Natural killer cell (primary cell): ENCODE results near the gene HAGHL. TPM values are rescaled to one million over a fixed set of nuclear protein-coding genes. Genes with fewer than 3 reads are reported as not detected.
"Not testable (repeated sequence)": the region's sequence is repeated elsewhere in the genome, so short reads cannot be mapped to it uniquely, and the experiment has no call there.

Experiments
- ATAC-seq, 3 donors: fragments of 150-1000 bp in 2 of 3; fragments of 200-7000 bp in 1 of 3; cut with Tn5 transposase; 1 replicate in 1 of 3; 2 replicates in 2 of 3; pipeline ENCODE4 v1.10.0; 2021; ENCODE audit warnings: mild to moderate bottlenecking in 2 of 3, moderate library complexity in 2 of 3
- DNase-seq, 2 donors: peaks; one replicate each; pipeline versions ENCODE4 v3.0.0 to v3.0.0-alpha.2; 2013 to 2021; ENCODE audit warnings: mixed read lengths in 1 of 2
- H3K27ac ChIP-seq: one replicate; pipeline ENCODE4 v1.5.1; 2013; ENCODE audit warnings: mild to moderate bottlenecking, low read length
- H3K27me3 ChIP-seq: one replicate; pipeline ENCODE4 v1.6.1; 2013; ENCODE audit warnings: low read length; ENCODE audit not compliant: control insufficient read depth, insufficient read depth
- H3K36me3 ChIP-seq: one replicate; pipeline ENCODE4 v1.6.1; 2013; ENCODE audit warnings: low read length; ENCODE audit not compliant: control insufficient read depth, insufficient read depth
- H3K4me1 ChIP-seq: one replicate; pipeline ENCODE4 v1.6.1; 2013; ENCODE audit warnings: low read length; ENCODE audit not compliant: control insufficient read depth, insufficient read depth
- H3K4me3 ChIP-seq: one replicate; pipeline ENCODE4 v1.5.1; 2013; ENCODE audit warnings: low read length
- H3K9me3 ChIP-seq: one replicate; pipeline ENCODE4 v1.6.1; 2013; ENCODE audit warnings: low read length; ENCODE audit not compliant: control insufficient read depth, insufficient read depth
- H3K27ac Mint-ChIP-seq, 2 donors: one replicate each; pipeline ENCODE4 v1.8.0; 2022; ENCODE audit warnings: mild to moderate bottlenecking in 2 of 2, mixed read lengths in 2 of 2, moderate library complexity in 1 of 2
- H3K27me3 Mint-ChIP-seq, 2 donors: one replicate each; pipeline ENCODE4 v1.8.0; 2022; ENCODE audit warnings: low read depth in 2 of 2, mixed read lengths in 2 of 2
- H3K36me3 Mint-ChIP-seq: one replicate; pipeline ENCODE4 v1.8.0; 2022; ENCODE audit warnings: mixed read lengths
- H3K4me1 Mint-ChIP-seq, 2 donors: one replicate each; pipeline ENCODE4 v1.8.0; 2022; ENCODE audit warnings: mixed read lengths in 2 of 2
- H3K4me3 Mint-ChIP-seq: one replicate; pipeline ENCODE4 v1.8.0; 2022; ENCODE audit warnings: mild to moderate bottlenecking, moderate library complexity, mixed read lengths
- H3K9me3 Mint-ChIP-seq, 2 donors: one replicate each; pipeline ENCODE4 v1.8.0; 2022; ENCODE audit warnings: mixed read lengths in 2 of 2
- WGBS: methylation state at CpG from one replicate; pipeline ENCODE4 v1.1.7; 2013; ENCODE audit warnings: missing lambda C conversion rate; ENCODE audit not compliant: insufficient coverage; 5-methylcytosine and 5-hydroxymethylcytosine counted together
- intact Hi-C: fragments of 100-400 bp; cut with micrococcal nuclease; formaldehyde crosslinking; loops from one replicate; pipeline ENCODE4 v1.14.2; 2022
- total RNA-seq, 4 donors: library from RNA; stranded (reverse); fragments of 120-200 nt in 1 of 4; gene quantifications; one replicate each; pipeline versions ENCODE4 v1.2.3 to v1.2.4, GENCODE V29; 2013 to 2022
- TF ChIP-seq, protein P1 (sequence below): fragments of 200-600 bp; IDR thresholded peaks from one replicate; pipeline ENCODE4 v1.8.0; 2022; ENCODE audit warnings: antibody characterized with exemption

The HAGHL gene
- total RNA-seq, 3 donors from 2014 or later (not counting 1 experiment from before 2014, with no cell fraction given), result 13.5 to 21.5 (median 15.7) TPM

- Mint-ChIP-seq H3K4me3 (peak overlapping the region; percentile 92), H3K9me3 (no peaks in the 10 kb centered on the region), H3K27ac (peak overlapping the region; percentile 83 to 87), H3K27me3 (peaks cover 0 to 8% of the 10 kb centered on the region in 2 donors), H3K36me3 (no peaks in the 10 kb centered on the region), H3K4me1 (peaks cover 6 to 24% of the 10 kb centered on the region in 2 donors)
- Histone ChIP-seq H3K9me3 (no peaks in the 10 kb centered on the region), H3K36me3 (peaks cover 4% of the 10 kb centered on the region), H3K4me3 (peak overlapping the region; percentile 56), H3K27ac (peak overlapping the region; percentile 67), H3K4me1 (peaks cover 42% of the 10 kb centered on the region), H3K27me3 (peaks cover 6% of the 10 kb centered on the region)
- DNase-seq (no peak), ATAC-seq (no peak)
- TF ChIP-seq, protein P1, sequence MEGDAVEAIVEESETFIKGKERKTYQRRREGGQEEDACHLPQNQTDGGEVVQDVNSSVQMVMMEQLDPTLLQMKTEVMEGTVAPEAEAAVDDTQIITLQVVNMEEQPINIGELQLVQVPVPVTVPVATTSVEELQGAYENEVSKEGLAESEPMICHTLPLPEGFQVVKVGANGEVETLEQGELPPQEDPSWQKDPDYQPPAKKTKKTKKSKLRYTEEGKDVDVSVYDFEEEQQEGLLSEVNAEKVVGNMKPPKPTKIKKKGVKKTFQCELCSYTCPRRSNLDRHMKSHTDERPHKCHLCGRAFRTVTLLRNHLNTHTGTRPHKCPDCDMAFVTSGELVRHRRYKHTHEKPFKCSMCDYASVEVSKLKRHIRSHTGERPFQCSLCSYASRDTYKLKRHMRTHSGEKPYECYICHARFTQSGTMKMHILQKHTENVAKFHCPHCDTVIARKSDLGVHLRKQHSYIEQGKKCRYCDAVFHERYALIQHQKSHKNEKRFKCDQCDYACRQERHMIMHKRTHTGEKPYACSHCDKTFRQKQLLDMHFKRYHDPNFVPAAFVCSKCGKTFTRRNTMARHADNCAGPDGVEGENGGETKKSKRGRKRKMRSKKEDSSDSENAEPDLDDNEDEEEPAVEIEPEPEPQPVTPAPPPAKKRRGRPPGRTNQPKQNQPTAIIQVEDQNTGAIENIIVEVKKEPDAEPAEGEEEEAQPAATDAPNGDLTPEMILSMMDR, result no peak
- intact Hi-C loops, result no loop called here
- 87% methylated on average over 26 of the region's 26 CpGs for whole genome bisulfite sequencing
Measured at GRCh38 chr16:689175-689897, 37.6 kb upstream of the HAGHL start.

DNA sequence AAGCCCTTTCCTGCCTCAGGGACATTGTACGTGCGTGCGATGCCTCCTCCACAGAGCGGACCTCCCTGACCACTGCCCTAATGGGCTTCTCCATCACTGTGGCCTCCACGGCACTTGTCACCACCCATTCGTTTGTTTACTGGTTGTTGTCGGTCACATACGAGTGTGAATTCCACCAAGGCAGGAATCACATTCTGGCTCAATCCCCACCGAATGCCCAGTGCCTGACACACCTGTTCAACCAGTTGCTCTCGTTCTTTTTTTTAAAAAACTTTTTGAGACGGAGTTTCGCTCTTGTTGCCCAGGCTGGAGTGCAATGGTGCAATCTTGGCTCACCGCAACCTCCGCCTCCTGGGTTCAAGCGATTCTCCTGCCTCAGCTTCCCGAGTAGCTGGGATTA is 35.7 kb upstream of the HAGHL start:
- H3K4me3 Mint-ChIP-seq, result peak overlapping the region; percentile 53
- intact Hi-C loops, H3K36me3 Mint-ChIP-seq, ATAC-seq, H3K9me3 Mint-ChIP-seq, H3K27ac ChIP-seq, H3K36me3 ChIP-seq, DNase-seq, H3K4me3 ChIP-seq, H3K9me3 ChIP-seq: not testable (repeated sequence)
- peaks cover 0 to 11% of the 10 kb centered on the region in 2 donors for H3K27me3 Mint-ChIP-seq
- H3K27ac Mint-ChIP-seq, result peak overlapping the region in 1 of 2 donors; percentile 87
- Histone ChIP-seq H3K4me1 (peaks cover 42% of the 10 kb centered on the region), H3K27me3 (peaks cover 21% of the 10 kb centered on the region)
- H3K4me1 Mint-ChIP-seq, result peaks cover 10 to 22% of the 10 kb centered on the region in 2 donors
- 93% methylated on average over 15 of the region's 16 CpGs for WGBS

DNA sequence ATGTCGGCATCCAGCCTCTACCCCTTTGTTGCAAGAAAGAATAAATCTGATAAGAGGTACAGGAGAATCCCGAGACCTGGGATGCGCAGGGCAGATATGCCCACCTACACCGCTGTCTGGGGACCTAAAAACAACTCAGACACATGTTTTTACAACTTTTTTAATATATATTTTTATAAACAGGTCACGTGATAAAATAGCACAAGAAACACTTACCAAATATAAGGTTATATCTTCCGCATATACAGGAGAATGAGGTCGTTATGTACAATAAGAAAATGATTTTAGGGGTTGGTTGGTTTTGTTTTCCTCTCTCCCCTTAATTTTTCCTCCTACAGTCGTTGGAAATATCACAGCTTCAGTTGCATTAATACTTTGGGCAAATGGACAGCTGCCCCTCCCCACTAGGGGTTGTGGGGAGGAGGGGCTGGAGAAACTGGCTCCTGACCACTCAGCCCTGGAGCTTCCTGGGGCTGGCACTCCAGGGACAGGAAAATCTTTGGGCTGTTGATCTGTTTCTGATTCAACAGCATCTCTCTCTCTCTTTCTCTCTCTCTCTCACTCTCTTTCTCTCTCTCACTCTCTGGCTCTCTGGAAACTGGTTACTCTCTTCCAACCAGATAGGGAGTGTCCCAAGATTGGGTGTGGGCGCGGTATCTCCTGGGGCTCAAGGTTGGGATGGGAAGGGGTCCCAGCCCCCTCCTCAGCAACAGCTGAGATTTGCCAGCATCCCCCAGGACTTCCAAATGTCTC is 34.4 kb upstream of the HAGHL start:
- H3K4me1 Mint-ChIP-seq, result peaks cover 10 to 21% of the 10 kb centered on the region in 2 donors

More for the DNA sequence above, 34.4 kb upstream of the HAGHL start:
- ATAC-seq (no peak), DNase-seq (no peak)
- H3K4me3 Mint-ChIP-seq, result peak overlapping the region; percentile 18
- TF ChIP-seq, protein P1, result no peak
- no peak overlapping the region for H3K27ac Mint-ChIP-seq
- H3K27me3 ChIP-seq, result peaks cover 30% of the 10 kb centered on the region
- intact Hi-C loops, result no loop called here
- H3K27me3 Mint-ChIP-seq, result peaks cover 0 to 14% of the 10 kb centered on the region in 2 donors
- no peak overlapping the region for H3K4me3 ChIP-seq
- no peak overlapping the region for H3K27ac ChIP-seq
- no peaks in the 10 kb centered on the region for H3K36me3 ChIP-seq
- H3K36me3 Mint-ChIP-seq, result no peaks in the 10 kb centered on the region
- WGBS, result 81% methylated on average over 4 of the region's 10 CpGs
- H3K4me1 ChIP-seq, result peaks cover 43% of the 10 kb centered on the region
- H3K9me3 Mint-ChIP-seq, result no peaks in the 10 kb centered on the region
- no peaks in the 10 kb centered on the region for H3K9me3 ChIP-seq
